ENCODE results near the gene PAX2. TPM values are rescaled to one million over a fixed set of nuclear protein-coding genes. Genes with fewer than 3 reads are reported as not detected.

PAX2 gene
- total RNA-seq, 1 donor: not detected

- TF ChIP-seq CTCF (IDR thresholded peaks at IDR 0.05; ENCODE audit: insufficient read depth, low read length): no peak
- H3K4me3 ChIP-seq (ENCODE audit: low read depth, low read length): no peak overlapping the region
- DNase-seq (ENCODE audit: low read depth): no peak
These were observed 35.8 kb downstream of the PAX2 start for GRCh38 chr10:100781145-100781665.

DNA sequence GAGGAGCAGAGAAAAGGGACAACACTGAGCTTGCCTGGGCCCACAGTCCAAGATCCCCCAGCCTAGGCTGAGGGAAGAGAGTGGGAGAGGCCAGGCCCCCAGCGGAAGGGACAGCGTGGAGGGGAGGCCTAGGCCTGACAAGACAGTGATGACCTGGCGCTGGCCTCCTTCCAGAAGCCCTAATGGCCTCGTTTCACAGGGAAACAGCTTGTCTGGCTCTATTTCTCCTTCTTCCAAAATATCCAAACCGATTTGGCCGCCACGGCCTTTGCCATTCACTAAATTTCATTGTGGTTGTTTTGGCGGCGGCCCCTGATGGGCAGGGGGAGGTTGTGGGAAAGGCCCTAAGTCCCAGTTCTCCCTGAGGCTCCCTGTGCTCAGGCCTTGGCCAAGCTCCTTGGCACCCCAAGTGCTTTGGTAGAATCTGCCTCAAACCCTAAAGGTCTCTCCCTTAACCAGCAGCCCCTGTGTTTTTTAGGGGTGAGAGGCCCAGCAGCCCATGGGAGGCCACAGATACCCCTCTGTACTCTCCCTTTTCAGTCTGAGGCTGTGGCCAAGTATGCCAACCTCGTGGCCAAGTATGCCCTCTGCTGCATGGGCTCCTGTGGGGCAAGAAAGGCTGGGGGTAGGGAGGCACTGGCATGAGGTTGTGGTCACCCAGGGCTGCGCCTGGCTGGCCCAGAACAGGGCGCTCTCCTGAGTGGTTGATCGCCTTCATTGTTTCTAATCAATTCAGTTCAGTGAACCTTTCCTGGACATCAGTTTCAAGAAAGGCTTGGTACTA lies 37.3 kb downstream of the PAX2 start:
- DNase-seq (ENCODE audit: low read depth): no peak
- no peak for TF ChIP-seq CTCF (IDR thresholded peaks at IDR 0.05; ENCODE audit: insufficient read depth, low read length)
- H3K4me3 ChIP-seq (ENCODE audit: low read depth, low read length): no peak overlapping the region

DNA sequence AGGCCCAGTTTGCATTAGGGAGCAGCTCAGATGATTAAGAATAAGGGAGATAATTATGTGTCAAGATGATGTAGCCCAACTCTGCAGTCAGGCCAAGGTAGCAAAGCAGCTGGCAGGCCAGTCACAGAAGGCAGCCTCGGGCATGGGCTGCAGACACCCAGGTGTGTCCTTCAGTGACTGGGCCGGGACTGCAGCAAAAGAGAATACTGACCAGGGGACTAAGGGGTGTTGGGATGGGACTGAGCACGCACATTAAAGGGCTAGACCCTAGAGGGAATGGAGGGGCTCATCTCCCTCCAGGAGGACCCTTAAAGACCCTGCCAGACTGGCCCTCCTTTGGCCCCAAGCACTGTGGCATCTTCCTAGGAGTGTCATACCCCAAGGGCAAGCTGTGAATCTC lies 38.7 kb downstream of the PAX2 start:
- DNase-seq (ENCODE audit: low read depth): no peak
- no peak overlapping the region for H3K4me3 ChIP-seq (ENCODE audit: low read depth, low read length)
- TF ChIP-seq CTCF (IDR thresholded peaks at IDR 0.05; ENCODE audit: insufficient read depth, low read length): no peak

DNA sequence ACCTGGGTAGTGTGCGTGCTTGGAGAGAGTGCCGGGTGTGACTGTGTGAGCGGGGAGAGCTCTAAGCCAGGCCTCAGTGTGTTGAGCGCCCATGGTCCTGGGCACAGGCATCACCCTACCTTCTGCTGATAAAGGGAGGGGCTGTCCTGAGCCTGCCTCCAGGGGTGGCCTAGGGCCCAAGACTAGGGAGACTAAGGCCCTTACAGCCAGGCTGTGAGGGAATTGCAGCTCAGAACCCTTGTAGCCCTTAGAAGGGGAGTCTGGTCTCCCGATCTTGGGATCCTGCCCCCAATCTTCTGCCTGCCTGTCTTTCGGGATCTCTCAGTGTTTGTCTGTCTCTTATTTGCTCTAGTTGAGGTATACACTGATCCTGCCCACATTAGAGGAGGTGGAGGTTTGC lies 41.2 kb downstream of the PAX2 start:
- H3K4me3 ChIP-seq (ENCODE audit: low read depth, low read length): no peak overlapping the region
- no peak for DNase-seq (ENCODE audit: low read depth)
- TF ChIP-seq CTCF (IDR thresholded peaks at IDR 0.05; ENCODE audit: insufficient read depth, low read length): no peak

- TF ChIP-seq CTCF (IDR thresholded peaks at IDR 0.05; ENCODE audit: insufficient read depth, low read length): no peak
- no peak overlapping the region for H3K4me3 ChIP-seq (ENCODE audit: low read depth, low read length)
- no peak for DNase-seq (ENCODE audit: low read depth)
These were observed 42.9 kb downstream of the PAX2 start for GRCh38 chr10:100788002-100788903.

DNA sequence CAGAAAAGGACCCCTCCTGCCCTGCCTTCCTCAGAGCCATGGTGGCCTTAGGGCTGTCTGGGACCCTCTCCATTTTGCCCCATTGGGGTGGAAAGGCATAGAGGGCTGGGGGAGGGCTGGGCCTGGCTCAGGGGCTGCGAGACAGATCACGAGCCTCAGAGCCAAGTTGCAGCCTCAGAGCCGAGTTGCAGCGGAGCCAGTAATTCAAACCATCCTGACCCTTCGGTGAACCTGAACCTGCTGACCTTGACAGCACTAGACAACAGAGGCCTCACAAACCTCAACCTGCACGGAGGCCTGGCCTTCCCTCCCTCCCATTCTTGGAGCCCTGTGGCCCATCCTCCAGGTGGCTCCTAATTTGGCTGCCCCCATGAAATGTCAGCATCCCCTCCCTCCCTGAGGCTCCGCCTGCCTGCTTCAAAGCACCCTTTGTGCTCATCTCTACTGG lies 45.4 kb downstream of the PAX2 start:
- no peak overlapping the region for H3K4me3 ChIP-seq (ENCODE audit: low read depth, low read length)
- no peak for DNase-seq (ENCODE audit: low read depth)
- TF ChIP-seq CTCF (IDR thresholded peaks at IDR 0.05; ENCODE audit: insufficient read depth, low read length): no peak

All from fibroblast of the aortic adventitia (primary cell).